LNCAP (cell line): ENCODE results near the gene FLCN.
A peak's percentile ranks its signal among the peaks of the same experiment; 100 is the strongest.

Experiments
- CTCF ChIP-seq: fragments of 450-650 bp; IDR thresholded peaks from 2 replicates; pipeline ENCODE4 v1.5.1; 2017; ENCODE audit warnings: mild to moderate bottlenecking

FLCN gene

GRCh38 chr17:17237026-17237799 lies at the start of gene FLCN:
Gene FLCN, minus strand, starts transcription at chr17:17237168. Its CDS starts 9,031 bp downstream, at chr17:17228137.
- no peak for TF ChIP-seq CTCF

GRCh38 chr17:17285951-17286350 lies 49.0 kb upstream of the FLCN start:
- TF ChIP-seq CTCF: no peak

- no peak for TF ChIP-seq CTCF
Observed at GRCh38 chr17:17280613-17281549, 43.9 kb upstream of the FLCN start, which contains the start of gene COPS3. Gene COPS3, minus strand, starts transcription at chr17:17281246. Its CDS starts 60 bp downstream, at chr17:17281186.

GRCh38 chr17:17279316-17279715 lies 42.3 kb upstream of the FLCN start:
- TF ChIP-seq CTCF: no peak

GRCh38 chr17:17275971-17276370 lies 39.0 kb upstream of the FLCN start:
- no peak for TF ChIP-seq CTCF

GRCh38 chr17:17269926-17270773 lies 33.2 kb upstream of the FLCN start:
- TF ChIP-seq CTCF: peak; percentile 56

GRCh38 chr17:17264430-17264829 lies 27.5 kb upstream of the FLCN start:
- TF ChIP-seq CTCF: no peak
